ENCODE measurements around the gene LPCAT1. TPM values are rescaled to one million over a fixed set of nuclear protein-coding genes. Genes with fewer than 3 reads are reported as not detected.
"Not testable (repeated sequence)": the region's sequence is repeated elsewhere in the genome, so short reads cannot be mapped to it uniquely, and the experiment has no call there.

Gene LPCAT1
- total RNA-seq, 3 donors from 2014 or later: 19.4 to 39.3 (median 21.4) TPM

DNA sequence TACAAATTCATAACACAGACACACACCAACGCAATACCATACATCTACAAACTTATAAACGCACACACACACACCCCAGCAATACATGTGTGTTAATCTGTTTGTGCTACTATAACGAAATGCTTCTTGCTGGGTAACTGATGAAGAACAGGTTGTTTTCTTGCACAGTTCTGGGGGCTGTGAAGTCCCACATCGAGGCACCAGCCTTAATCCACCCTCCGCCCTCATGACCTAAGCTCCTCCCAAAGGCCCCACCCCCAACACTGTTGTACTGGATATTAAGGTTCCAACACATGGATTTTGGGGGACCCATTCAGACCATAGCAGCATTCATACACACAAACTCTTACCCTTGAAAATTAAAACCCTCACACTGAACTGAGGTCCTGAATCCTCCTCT lies 38.8 kb upstream of the LPCAT1 start:
- no peaks in the 10 kb centered on the region for H3K9me3 ChIP-seq
- DNase-seq (ENCODE audit: low spot score in 2 of 2): no peak
- H3K36me3 ChIP-seq: no peaks in the 10 kb centered on the region
- intact Hi-C loops (cut with DNase I; ENCODE audit: low total_unique reads): loop anchor here (5.0 kb wide), 1 partner anchor 685 kb away; no protein-coding TSS in a partner anchor
- no peaks in the 10 kb centered on the region for H3K4me1 ChIP-seq
- H3K4me3 ChIP-seq: no peak overlapping the region
- no peak for TF ChIP-seq POLR2A (IDR thresholded peaks at IDR 0.05)
- TF ChIP-seq, protein P1, sequence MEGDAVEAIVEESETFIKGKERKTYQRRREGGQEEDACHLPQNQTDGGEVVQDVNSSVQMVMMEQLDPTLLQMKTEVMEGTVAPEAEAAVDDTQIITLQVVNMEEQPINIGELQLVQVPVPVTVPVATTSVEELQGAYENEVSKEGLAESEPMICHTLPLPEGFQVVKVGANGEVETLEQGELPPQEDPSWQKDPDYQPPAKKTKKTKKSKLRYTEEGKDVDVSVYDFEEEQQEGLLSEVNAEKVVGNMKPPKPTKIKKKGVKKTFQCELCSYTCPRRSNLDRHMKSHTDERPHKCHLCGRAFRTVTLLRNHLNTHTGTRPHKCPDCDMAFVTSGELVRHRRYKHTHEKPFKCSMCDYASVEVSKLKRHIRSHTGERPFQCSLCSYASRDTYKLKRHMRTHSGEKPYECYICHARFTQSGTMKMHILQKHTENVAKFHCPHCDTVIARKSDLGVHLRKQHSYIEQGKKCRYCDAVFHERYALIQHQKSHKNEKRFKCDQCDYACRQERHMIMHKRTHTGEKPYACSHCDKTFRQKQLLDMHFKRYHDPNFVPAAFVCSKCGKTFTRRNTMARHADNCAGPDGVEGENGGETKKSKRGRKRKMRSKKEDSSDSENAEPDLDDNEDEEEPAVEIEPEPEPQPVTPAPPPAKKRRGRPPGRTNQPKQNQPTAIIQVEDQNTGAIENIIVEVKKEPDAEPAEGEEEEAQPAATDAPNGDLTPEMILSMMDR (IDR thresholded peaks at IDR 0.05): no peak
- no peak for TF ChIP-seq POLR2AphosphoS5 (IDR thresholded peaks at IDR 0.05)
- H3K27me3 ChIP-seq: peaks cover 0 to 8% of the 10 kb centered on the region in 2 donors
- H3K27ac ChIP-seq: no peak overlapping the region

DNA sequence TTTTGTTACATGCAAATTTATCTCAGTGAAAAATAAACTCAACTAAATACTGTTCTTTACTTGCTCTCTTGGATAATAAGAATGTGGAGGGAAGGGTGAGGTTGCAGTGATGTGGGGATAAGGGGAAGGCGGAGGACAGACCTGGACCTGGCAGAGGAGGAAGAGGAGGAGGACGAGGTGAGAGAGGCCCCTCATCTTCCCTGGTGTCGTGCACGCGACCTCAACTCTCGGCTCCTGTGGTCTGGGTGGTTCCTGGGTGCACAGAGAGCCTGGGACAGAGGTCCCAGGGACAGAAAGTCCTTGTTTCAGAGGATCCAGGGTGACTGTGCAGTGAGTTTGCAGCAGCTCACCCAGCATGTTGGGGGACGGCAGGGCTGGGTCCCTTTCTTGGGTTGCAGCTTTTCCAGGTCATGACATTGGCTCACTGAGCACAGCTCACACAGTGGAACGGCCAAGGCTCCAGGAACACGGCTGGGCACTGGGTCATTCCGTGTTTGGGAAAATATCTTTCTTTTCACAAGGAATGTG lies 37.7 kb upstream of the LPCAT1 start:
- Histone ChIP-seq H3K4me3 (no peak overlapping the region), H3K9me3 (no peaks in the 10 kb centered on the region), H3K36me3 (no peaks in the 10 kb centered on the region), H3K27me3 (peaks cover 0 to 10% of the 10 kb centered on the region in 2 donors), H3K27ac (no peak overlapping the region), H3K4me1 (no peaks in the 10 kb centered on the region)
- intact Hi-C loops (cut with DNase I; ENCODE audit: low total_unique reads): loop anchor here (5.0 kb wide), 1 partner anchor 686 kb away; no protein-coding TSS in a partner anchor
- no peak for DNase-seq (ENCODE audit: low spot score in 2 of 2)
- TF ChIP-seq, protein P1 (IDR thresholded peaks at IDR 0.05): no peak
- TF ChIP-seq POLR2AphosphoS5 (IDR thresholded peaks at IDR 0.05) (no peak), POLR2A (IDR thresholded peaks at IDR 0.05) (no peak)

DNA sequence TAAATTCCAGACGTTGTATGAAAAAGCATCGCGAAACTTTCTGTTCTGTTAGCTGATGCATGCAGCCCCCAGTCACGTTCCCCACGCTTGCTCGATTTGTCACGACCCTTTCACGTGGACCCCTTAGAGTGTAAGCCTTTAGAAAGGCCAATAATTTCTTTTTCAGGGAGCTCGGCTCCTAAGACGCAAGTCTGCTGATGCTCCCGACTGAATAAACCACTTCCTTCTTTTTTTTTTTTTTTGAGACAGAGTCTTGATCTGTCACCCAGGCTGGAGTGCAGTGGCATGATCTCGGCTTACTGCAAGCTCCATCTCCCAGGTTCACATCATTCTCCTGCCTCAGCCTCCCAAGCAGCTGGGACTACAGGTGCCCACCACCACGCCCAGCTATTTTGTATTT lies 36.7 kb upstream of the LPCAT1 start:
- not testable (repeated sequence) for H3K4me1 ChIP-seq; DNase-seq (ENCODE audit: low spot score in 2 of 2); H3K27ac ChIP-seq; H3K9me3 ChIP-seq; H3K36me3 ChIP-seq; H3K4me3 ChIP-seq
- H3K27me3 ChIP-seq: peaks cover 0 to 10% of the 10 kb centered on the region in 2 donors
- intact Hi-C loops (cut with DNase I; ENCODE audit: low total_unique reads): loop anchor here (5.0 kb wide), 1 partner anchor 687 kb away; no protein-coding TSS in a partner anchor

DNA sequence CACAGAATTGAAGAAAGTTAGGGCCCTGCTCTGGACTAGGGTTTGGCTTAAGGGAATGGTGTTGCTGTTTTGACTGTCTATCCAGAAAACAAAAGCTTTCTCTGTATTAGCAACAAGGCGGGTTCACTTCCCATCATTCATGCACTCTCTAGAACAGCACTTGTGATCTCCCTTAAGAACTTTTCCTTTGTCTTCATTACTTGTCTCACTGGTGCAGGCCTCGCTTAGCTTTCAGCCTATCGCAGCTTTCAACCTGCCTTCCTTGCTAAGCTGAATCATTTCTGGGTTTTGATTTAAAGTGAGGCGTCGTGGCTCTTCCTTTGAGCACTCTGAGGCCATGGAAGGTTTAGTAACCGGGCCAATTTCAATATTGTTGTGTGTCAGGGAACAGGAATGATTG lies 35.2 kb upstream of the LPCAT1 start:
- Histone ChIP-seq H3K27me3 (peaks cover 0 to 10% of the 10 kb centered on the region in 2 donors), H3K36me3 (no peaks in the 10 kb centered on the region), H3K9me3 (no peaks in the 10 kb centered on the region), H3K27ac (no peak overlapping the region), H3K4me1 (no peaks in the 10 kb centered on the region), H3K4me3 (no peak overlapping the region)
- DNase-seq (ENCODE audit: low spot score in 2 of 2): no peak
- intact Hi-C loops (cut with DNase I; ENCODE audit: low total_unique reads): no loop called here
- TF ChIP-seq POLR2A (IDR thresholded peaks at IDR 0.05) (no peak), POLR2AphosphoS5 (IDR thresholded peaks at IDR 0.05) (no peak)
- TF ChIP-seq, protein P1 (IDR thresholded peaks at IDR 0.05): no peak

DNA sequence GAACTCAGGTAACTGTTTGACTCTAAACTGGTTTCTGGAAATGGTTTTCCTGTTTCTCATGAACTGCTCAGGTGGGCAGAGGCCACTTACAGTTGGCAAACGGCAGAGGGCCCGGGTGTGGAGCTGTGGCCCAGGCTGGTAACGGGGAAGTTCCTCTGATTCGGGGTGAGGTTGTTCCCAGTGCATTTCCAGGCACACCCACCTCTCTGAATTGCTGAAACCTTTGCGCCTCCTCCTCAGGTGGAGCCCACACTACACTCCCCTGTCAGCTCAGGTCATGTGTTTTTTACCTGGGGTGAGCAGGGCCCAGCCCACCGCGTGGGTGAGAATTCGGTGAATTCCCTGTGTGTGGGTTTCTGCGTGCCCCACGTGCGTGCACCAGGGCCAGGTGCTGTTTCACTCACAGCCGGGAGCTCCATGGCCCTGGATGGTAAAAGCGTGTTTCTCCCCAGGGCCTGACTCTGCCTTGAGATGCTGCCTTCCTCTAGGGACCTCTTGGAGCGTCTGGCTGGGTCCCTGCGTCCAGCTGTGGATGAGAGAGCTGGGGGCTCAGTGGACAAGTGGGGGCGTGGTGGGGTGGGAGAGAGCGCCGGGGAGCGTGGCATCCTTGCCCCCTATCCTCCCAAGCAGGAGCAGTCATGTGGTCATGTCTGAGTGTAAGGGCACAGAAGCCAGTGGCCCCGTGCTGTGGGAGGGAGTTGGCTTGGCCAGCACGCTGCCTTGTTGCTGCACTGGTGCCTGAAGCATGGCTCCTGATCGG lies 33.5 kb upstream of the LPCAT1 start:
- no peak for DNase-seq (ENCODE audit: low spot score in 2 of 2)
- no peaks in the 10 kb centered on the region for H3K4me1 ChIP-seq
- no peak overlapping the region for H3K27ac ChIP-seq
- H3K36me3 ChIP-seq: no peaks in the 10 kb centered on the region
- H3K27me3 ChIP-seq: peaks cover 0 to 7% of the 10 kb centered on the region in 2 donors
- H3K9me3 ChIP-seq: no peaks in the 10 kb centered on the region
- no peak overlapping the region for H3K4me3 ChIP-seq
- intact Hi-C loops (cut with DNase I; ENCODE audit: low total_unique reads): no loop called here
- TF ChIP-seq, protein P1 (IDR thresholded peaks at IDR 0.05): no peak
- no peak for TF ChIP-seq POLR2A (IDR thresholded peaks at IDR 0.05)
- no peak for TF ChIP-seq POLR2AphosphoS5 (IDR thresholded peaks at IDR 0.05)

All from breast epithelium (tissue), 4 donors.